Neural cell (in vitro differentiated cells): ENCODE results near the gene LURAP1L.

Experiments used
- CTCF ChIP-seq: fragments of 450-650 bp; IDR thresholded peaks from 2 replicates; pipeline ENCODE4 v1.5.1; 2014; ENCODE audit warnings: antibody characterized with exemption, mild to moderate bottlenecking, moderate library complexity; ENCODE audit not compliant: poor library complexity, severe bottlenecking
- POLR2AphosphoS5 ChIP-seq: IDR thresholded peaks from 2 replicates; pipeline ENCODE4 v1.6.1; 2012
- SMC3 ChIP-seq: fragments of 450-650 bp; conservative IDR thresholded peaks from 2 replicates; pipeline ENCODE4 v1.6.1; 2014; ENCODE audit warnings: antibody characterized with exemption, mild to moderate bottlenecking, moderate library complexity; ENCODE audit not compliant: poor library complexity
- TF ChIP-seq, protein P1 (sequence below): IDR thresholded peaks from 2 replicates; pipeline ENCODE4 v1.6.1; 2012; ENCODE audit warnings: borderline replicate concordance

DNA sequence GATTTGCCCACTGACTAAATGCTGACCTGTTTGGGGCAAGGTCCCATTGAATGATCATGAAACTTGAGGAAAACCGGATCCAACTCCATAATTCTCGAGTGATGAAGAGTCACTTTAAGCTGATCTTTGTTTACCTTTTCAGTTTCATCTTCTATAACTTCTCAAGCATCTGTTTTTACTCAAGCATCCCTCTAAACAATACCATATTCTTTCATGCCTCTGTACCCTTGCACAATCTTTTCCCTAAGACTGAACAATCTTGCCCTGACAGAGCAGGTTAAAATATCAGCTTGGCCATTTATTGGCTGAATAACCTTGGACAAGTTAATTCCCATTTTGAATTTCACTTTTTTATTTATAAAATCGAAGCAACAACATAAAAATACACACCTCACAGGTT, 41.8 kb upstream of the LURAP1L start:
- TF ChIP-seq CTCF (no peak), SMC3 (no peak), POLR2AphosphoS5 (no peak)
- TF ChIP-seq, protein P1, sequence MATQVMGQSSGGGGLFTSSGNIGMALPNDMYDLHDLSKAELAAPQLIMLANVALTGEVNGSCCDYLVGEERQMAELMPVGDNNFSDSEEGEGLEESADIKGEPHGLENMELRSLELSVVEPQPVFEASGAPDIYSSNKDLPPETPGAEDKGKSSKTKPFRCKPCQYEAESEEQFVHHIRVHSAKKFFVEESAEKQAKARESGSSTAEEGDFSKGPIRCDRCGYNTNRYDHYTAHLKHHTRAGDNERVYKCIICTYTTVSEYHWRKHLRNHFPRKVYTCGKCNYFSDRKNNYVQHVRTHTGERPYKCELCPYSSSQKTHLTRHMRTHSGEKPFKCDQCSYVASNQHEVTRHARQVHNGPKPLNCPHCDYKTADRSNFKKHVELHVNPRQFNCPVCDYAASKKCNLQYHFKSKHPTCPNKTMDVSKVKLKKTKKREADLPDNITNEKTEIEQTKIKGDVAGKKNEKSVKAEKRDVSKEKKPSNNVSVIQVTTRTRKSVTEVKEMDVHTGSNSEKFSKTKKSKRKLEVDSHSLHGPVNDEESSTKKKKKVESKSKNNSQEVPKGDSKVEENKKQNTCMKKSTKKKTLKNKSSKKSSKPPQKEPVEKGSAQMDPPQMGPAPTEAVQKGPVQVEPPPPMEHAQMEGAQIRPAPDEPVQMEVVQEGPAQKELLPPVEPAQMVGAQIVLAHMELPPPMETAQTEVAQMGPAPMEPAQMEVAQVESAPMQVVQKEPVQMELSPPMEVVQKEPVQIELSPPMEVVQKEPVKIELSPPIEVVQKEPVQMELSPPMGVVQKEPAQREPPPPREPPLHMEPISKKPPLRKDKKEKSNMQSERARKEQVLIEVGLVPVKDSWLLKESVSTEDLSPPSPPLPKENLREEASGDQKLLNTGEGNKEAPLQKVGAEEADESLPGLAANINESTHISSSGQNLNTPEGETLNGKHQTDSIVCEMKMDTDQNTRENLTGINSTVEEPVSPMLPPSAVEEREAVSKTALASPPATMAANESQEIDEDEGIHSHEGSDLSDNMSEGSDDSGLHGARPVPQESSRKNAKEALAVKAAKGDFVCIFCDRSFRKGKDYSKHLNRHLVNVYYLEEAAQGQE: no peak
